ENCODE data around the gene KLF6. TPM values are rescaled to one million over a fixed set of nuclear protein-coding genes. Genes with fewer than 3 reads are reported as not detected.

Gene KLF6
- total RNA-seq, 4 donors from 2014 or later: 156 to 226 (median 189) TPM

GRCh38 chr10:3812141-3812540 lies 27.1 kb upstream of the KLF6 start:
- DNase-seq (ENCODE audit: low spot score in 2 of 2): no peak
- Histone ChIP-seq H3K27me3 (no peaks in the 10 kb centered on the region), H3K4me1 (peaks cover 0 to 40% (median 29%) of the 10 kb centered on the region in 4 donors), H3K9me3 (no peaks in the 10 kb centered on the region), H3K4me3 (no peak overlapping the region), H3K36me3 (no peaks in the 10 kb centered on the region), H3K27ac (peak overlapping the region; percentile 57 to 87 (median 82))
- TF ChIP-seq POLR2A (IDR thresholded peaks at IDR 0.05) (no peak), EP300 (IDR thresholded peaks at IDR 0.05) (no peak), CTCF (IDR thresholded peaks at IDR 0.05) (no peak)
- 77 to 80% methylated on average over 7 of the region's 7 CpGs for WGBS, 2 donors

- Histone ChIP-seq H3K27me3 (no peaks in the 10 kb centered on the region), H3K9me3 (no peaks in the 10 kb centered on the region), H3K4me3 (peak overlapping the region in 2 of 4 donors; percentile 14 to 20), H3K36me3 (no peaks in the 10 kb centered on the region), H3K27ac (peak overlapping the region; percentile 57 to 87 (median 82)), H3K4me1 (peaks cover 0 to 48% (median 36%) of the 10 kb centered on the region in 4 donors)
- DNase-seq (ENCODE audit: low spot score in 2 of 2): peak in 1 of 2 donors; percentile 55
- TF ChIP-seq CTCF (IDR thresholded peaks at IDR 0.05) (no peak), EP300 (IDR thresholded peaks at IDR 0.05) (peak in 1 of 2 donors; percentile 83), POLR2A (IDR thresholded peaks at IDR 0.05) (no peak)
- 23 to 31% methylated on average over 7 of the region's 7 CpGs for WGBS, 2 donors
These were observed 26.4 kb upstream of the KLF6 start for GRCh38 chr10:3811291-3811870.

- no peak for TF ChIP-seq EP300 (IDR thresholded peaks at IDR 0.05)
- no peak for TF ChIP-seq POLR2A (IDR thresholded peaks at IDR 0.05)
- no peak for TF ChIP-seq CTCF (IDR thresholded peaks at IDR 0.05)
- Histone ChIP-seq H3K4me3 (no peak overlapping the region), H3K27me3 (no peaks in the 10 kb centered on the region), H3K27ac (peak overlapping the region; percentile 72 to 92 (median 84)), H3K36me3 (no peaks in the 10 kb centered on the region), H3K4me1 (peaks cover 0 to 74% (median 55%) of the 10 kb centered on the region in 4 donors), H3K9me3 (no peaks in the 10 kb centered on the region)
- DNase-seq (ENCODE audit: low spot score in 2 of 2): no peak
- WGBS, 2 donors: 94 to 97% methylated on average over 6 of the region's 6 CpGs
These were observed 23.7 kb upstream of the KLF6 start for GRCh38 chr10:3808689-3809199.

GRCh38 chr10:3807928-3808496 lies 23.0 kb upstream of the KLF6 start:
- Histone ChIP-seq H3K4me3 (no peak overlapping the region), H3K4me1 (peaks cover 0 to 79% (median 57%) of the 10 kb centered on the region in 4 donors), H3K36me3 (no peaks in the 10 kb centered on the region), H3K27ac (peak overlapping the region; percentile 5 to 92 (median 84)), H3K9me3 (no peaks in the 10 kb centered on the region), H3K27me3 (no peaks in the 10 kb centered on the region)
- 54 to 70% methylated on average over 12 of the region's 12 CpGs for WGBS, 2 donors
- no peak for DNase-seq (ENCODE audit: low spot score in 2 of 2)
- TF ChIP-seq CTCF (IDR thresholded peaks at IDR 0.05) (no peak), POLR2A (IDR thresholded peaks at IDR 0.05) (no peak), EP300 (IDR thresholded peaks at IDR 0.05) (peak in 1 of 2 donors; percentile 27)

All from tibial nerve (tissue), 4 donors.